NT2/D1 (cell line): Measurements from ENCODE around the gene RRH.

Experiments used
- DNase-seq: peaks from one replicate; pipeline ENCODE4 v3.0.0-alpha.2; 2011; ENCODE audit warnings: low read depth, low spot score
- H3K27me3 ChIP-seq: 2 replicates; pipeline ENCODE4 v1.6.0; 2011; ENCODE audit warnings: mild to moderate bottlenecking; ENCODE audit not compliant: insufficient read length, insufficient read depth
- H3K36me3 ChIP-seq: 2 replicates; pipeline ENCODE4 v1.6.1; 2011; ENCODE audit warnings: mild to moderate bottlenecking, low read length, mixed read lengths; ENCODE audit not compliant: insufficient read depth, insufficient read length
- H3K4me1 ChIP-seq: 2 replicates; pipeline ENCODE4 v1.5.1; 2011; ENCODE audit not compliant: insufficient read depth, insufficient read length
- H3K4me3 ChIP-seq: 2 replicates; pipeline ENCODE4 v1.5.1; 2011; ENCODE audit warnings: low read depth; ENCODE audit not compliant: insufficient read length
- H3K9ac ChIP-seq: 2 replicates; pipeline ENCODE4 v1.6.0; 2011; ENCODE audit warnings: low read depth; ENCODE audit not compliant: insufficient read length
- H3K9me3 ChIP-seq: 2 replicates; pipeline ENCODE4 v1.5.1; 2011; ENCODE audit warnings: mild to moderate bottlenecking, low read length; ENCODE audit not compliant: insufficient read depth
- SUZ12 ChIP-seq: IDR thresholded peaks from 2 replicates; pipeline ENCODE4 v1.6.1; 2011; ENCODE audit not compliant: insufficient read length, insufficient read depth; ENCODE audit errors: extremely low read depth
- YY1 ChIP-seq: IDR thresholded peaks from 2 replicates; pipeline ENCODE4 v1.6.1; 2011; ENCODE audit not compliant: insufficient read length, insufficient read depth
- ZNF274 ChIP-seq: IDR thresholded peaks from 2 replicates; pipeline ENCODE4 v1.6.1; 2011; ENCODE audit warnings: mild to moderate bottlenecking, low read depth, low read length

The RRH gene

GRCh38 chr4:109816894-109817293 lies 10.9 kb upstream of the RRH start:
- Histone ChIP-seq H3K4me1 (no peaks in the 10 kb centered on the region), H3K4me3 (peak overlapping the region; percentile 97), H3K9me3 (no peaks in the 10 kb centered on the region), H3K27me3 (no peaks in the 10 kb centered on the region), H3K36me3 (peaks cover 40% of the 10 kb centered on the region), H3K9ac (peak overlapping the region; percentile 95)
- DNase-seq, result no peak
- TF ChIP-seq ZNF274, result no peak
- no peak for TF ChIP-seq SUZ12
- TF ChIP-seq YY1, result no peak

- Histone ChIP-seq H3K36me3 (peaks cover 50% of the 10 kb centered on the region), H3K9ac (no peak overlapping the region), H3K27me3 (no peaks in the 10 kb centered on the region), H3K4me3 (no peak overlapping the region), H3K4me1 (no peaks in the 10 kb centered on the region), H3K9me3 (no peaks in the 10 kb centered on the region)
- no peak for TF ChIP-seq ZNF274
- TF ChIP-seq SUZ12, result no peak
- no peak for TF ChIP-seq YY1
- DNase-seq, result no peak
These were observed 9.5 kb upstream of the RRH start for GRCh38 chr4:109818268-109818667.

GRCh38 chr4:109820563-109820962 lies 7.2 kb upstream of the RRH start:
- no peak for DNase-seq

DNA sequence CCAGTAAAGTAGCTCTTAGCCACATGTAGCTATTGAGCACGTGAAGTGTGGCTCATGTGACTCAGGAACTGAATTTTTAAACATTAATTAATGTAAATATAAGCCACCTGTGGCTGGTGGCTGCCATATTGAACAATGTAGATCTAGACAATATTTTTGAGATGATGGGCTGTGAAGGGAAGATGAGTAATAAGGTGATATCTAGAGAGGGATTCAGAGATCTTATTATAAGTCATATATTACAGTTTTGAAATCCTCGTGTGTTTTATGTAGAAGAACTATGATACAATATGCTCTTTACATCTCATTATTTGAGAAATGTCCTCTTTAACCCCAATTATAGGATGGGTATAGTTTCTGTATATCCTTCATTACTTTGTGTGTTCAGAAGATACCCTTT lies 6.6 kb upstream of the RRH start:
- H3K36me3 ChIP-seq, result peaks cover 68% of the 10 kb centered on the region
- no peaks in the 10 kb centered on the region for H3K9me3 ChIP-seq
- H3K27me3 ChIP-seq, result no peaks in the 10 kb centered on the region
- H3K4me1 ChIP-seq, result no peaks in the 10 kb centered on the region
- no peak for DNase-seq
- no peak overlapping the region for H3K4me3 ChIP-seq
- no peak overlapping the region for H3K9ac ChIP-seq
- no peak for TF ChIP-seq SUZ12
- TF ChIP-seq YY1, result no peak
- no peak for TF ChIP-seq ZNF274

More at GRCh38 chr4:109820563-109820962, 7.2 kb upstream of the RRH start:
- no peaks in the 10 kb centered on the region for H3K4me1 ChIP-seq
- no peak overlapping the region for H3K4me3 ChIP-seq
- no peaks in the 10 kb centered on the region for H3K27me3 ChIP-seq
- TF ChIP-seq YY1 (no peak), SUZ12 (no peak), ZNF274 (no peak)
- peaks cover 68% of the 10 kb centered on the region for H3K36me3 ChIP-seq
- no peak overlapping the region for H3K9ac ChIP-seq
- H3K9me3 ChIP-seq, result no peaks in the 10 kb centered on the region

DNA sequence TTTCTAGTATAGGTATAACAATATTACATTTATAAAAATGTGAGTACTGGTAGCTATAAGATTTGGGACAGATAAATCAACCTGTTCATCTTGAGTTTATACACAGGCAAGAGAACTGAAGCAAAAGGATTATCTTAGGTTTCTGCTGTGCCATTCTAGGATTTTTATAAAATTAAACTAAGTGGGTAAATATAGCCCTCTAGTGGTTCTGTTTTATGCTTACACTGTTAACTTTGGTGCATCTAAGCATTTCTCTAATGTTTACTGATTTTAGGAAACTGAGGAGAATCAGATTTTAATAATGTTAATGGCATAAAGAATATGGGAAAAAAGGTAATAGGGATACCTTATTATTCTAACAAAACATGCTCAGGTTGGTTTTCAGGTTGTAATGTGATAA lies 1.1 kb upstream of the RRH start:
- DNase-seq, result no peak
- Histone ChIP-seq H3K27me3 (no peaks in the 10 kb centered on the region), H3K4me1 (no peaks in the 10 kb centered on the region), H3K9me3 (no peaks in the 10 kb centered on the region), H3K36me3 (peaks cover 29% of the 10 kb centered on the region), H3K4me3 (no peak overlapping the region), H3K9ac (no peak overlapping the region)
- TF ChIP-seq YY1, result no peak
- TF ChIP-seq ZNF274, result no peak
- TF ChIP-seq SUZ12, result no peak

DNA sequence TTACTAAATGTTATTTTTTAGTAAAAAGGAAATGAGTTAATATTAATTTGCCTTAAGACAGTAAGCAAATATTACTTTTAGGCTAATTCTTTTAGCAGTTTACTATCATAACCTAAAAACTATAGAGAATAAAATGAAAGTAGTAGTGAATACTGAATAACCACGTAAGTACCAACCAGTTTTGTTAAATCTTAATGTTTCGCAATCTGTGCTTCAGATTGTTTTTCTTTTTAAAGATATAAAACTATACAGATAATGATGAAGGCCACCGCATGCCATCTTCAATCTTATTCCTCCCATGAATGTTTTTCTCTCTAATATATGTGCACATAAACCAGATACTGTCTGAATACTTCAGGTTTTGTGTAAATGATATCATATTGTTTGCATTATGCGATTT lies 6.0 kb downstream of the RRH start:
- no peaks in the 10 kb centered on the region for H3K4me1 ChIP-seq
- H3K27me3 ChIP-seq, result no peaks in the 10 kb centered on the region
- no peak for DNase-seq
- no peak for TF ChIP-seq SUZ12
- no peaks in the 10 kb centered on the region for H3K36me3 ChIP-seq
- no peak overlapping the region for H3K4me3 ChIP-seq
- no peak overlapping the region for H3K9ac ChIP-seq
- H3K9me3 ChIP-seq, result no peaks in the 10 kb centered on the region

DNA sequence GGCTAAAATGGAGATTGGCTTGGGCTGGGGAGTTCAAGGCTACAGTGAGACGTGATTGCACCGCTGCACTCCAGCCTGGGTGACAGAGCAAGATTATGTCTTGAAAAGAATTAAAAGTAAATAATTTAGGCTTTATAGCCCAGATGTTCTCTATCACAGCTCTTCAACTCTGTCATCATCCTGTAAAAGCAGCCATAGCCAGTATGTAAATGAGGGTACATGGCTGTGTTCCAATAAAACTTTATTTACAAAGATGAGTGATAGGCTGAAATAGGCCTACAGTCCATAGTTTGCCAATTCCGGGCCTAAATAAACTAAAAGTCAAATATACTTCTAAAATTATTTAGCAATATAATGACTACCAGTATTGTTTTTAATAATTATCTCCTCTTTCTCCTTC lies 9.2 kb downstream of the RRH start:
- no peak overlapping the region for H3K9ac ChIP-seq
- no peaks in the 10 kb centered on the region for H3K9me3 ChIP-seq
- no peaks in the 10 kb centered on the region for H3K27me3 ChIP-seq
- DNase-seq, result no peak
- H3K36me3 ChIP-seq, result no peaks in the 10 kb centered on the region
- no peak overlapping the region for H3K4me3 ChIP-seq
- H3K4me1 ChIP-seq, result no peaks in the 10 kb centered on the region
- TF ChIP-seq ZNF274, result no peak
- no peak for TF ChIP-seq SUZ12
- TF ChIP-seq YY1, result no peak

GRCh38 chr4:109846395-109847098 lies 18.8 kb downstream of the RRH start:
- TF ChIP-seq SUZ12 (no peak), ZNF274 (no peak)
- H3K27me3 ChIP-seq, result no peaks in the 10 kb centered on the region
- no peak overlapping the region for H3K4me3 ChIP-seq
- no peaks in the 10 kb centered on the region for H3K36me3 ChIP-seq
- no peak overlapping the region for H3K9ac ChIP-seq
- no peak for DNase-seq
- no peaks in the 10 kb centered on the region for H3K9me3 ChIP-seq
- no peaks in the 10 kb centered on the region for H3K4me1 ChIP-seq
